Measurements from ENCODE around the gene JARID2. TPM values are rescaled to one million over a fixed set of nuclear protein-coding genes. Genes with fewer than 3 reads are reported as not detected.
A peak's percentile ranks its signal among the peaks of the same experiment; 100 is the strongest.

The JARID2 gene
- total and polyA plus RNA-seq, 9 of the 15 experiments (the other 6 are each of a cell fraction or from before 2014, with no cell fraction given) = 5.0 to 29.0 (median 15.6) TPM

DNA sequence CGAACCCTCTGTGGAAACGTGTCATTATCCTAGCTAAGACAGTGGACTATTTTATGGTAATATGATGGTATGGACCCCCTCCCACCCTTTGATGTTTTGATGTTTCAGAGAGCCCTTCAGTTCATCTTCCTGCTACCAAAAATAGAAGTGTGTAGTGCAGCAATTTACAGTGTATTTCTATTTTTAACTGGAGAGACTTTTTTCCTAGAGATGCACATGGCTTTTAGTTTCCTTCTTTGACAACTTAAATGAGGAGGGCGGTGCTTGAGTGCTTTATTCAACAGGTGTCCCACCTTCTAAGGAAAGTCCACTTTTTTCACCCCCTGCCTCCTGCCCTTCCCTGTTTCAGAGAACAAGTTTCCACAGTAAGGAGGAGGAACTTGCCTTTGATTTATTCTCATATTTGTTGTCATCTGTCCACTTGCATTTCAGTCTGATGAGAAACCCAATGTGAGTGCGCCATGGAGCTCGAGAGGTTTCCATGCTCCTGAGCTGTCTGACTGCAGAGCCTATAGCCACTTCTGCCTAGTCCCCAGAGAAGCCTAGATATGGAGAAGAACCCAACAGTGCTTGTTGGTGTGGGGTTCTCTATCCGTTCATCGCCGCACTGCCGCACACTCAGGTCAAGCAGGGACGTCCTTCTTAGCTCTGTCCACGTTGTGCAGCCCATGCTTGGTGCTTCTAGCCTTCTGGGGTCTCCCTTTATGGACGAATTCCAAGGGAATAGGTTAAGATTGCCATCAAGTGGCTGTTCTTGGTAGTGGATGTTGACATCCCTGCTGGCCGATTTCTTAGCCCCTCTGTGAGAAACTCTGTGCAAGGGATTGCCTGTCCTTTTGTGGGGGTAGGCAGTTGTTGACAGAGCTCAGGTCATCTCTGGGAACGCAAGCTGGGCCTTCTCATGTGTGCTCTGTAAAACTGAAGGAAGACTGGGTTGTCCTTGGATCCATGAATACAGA, 144.2 kb downstream of the JARID2 start (continued):
- TF ChIP-seq ZNF561 (CRISPR knock-in tag; conservative IDR thresholded peaks at IDR 0.05) (no peak), SNRNP70 (optimal IDR thresholded peaks at IDR 0.05; ENCODE audit: low read depth, low read length) (peak; percentile 41), HNRNPL (IDR thresholded peaks at IDR 0.05; ENCODE audit: low read depth, low read length) (no peak), MAZ (CRISPR knock-in tag; conservative IDR thresholded peaks at IDR 0.05 in 1 of 2, IDR thresholded peaks at IDR 0.05 in 1 of 2) (0 out of 4 replicates have a peak, but pooled peaks of 1 of the 2 experiments have one; percentile 21), ZBTB17 (CRISPR knock-in tag; IDR thresholded peaks at IDR 0.05) (0 out of 2 replicates have a peak, but pooled peaks have one; percentile 41), FOXA3 (CRISPR knock-in tag; conservative IDR thresholded peaks at IDR 0.05 in 1 of 2, IDR thresholded peaks at IDR 0.05 in 1 of 2) (peak in 1 of 2 experiments; percentile 73; a peak in 1 of 4 replicates), FOXP1 (CRISPR knock-in tag; IDR thresholded peaks at IDR 0.05) (no peak), SUPT5H (IDR thresholded peaks at IDR 0.05) (no peak), PHB2 (IDR thresholded peaks at IDR 0.05; ENCODE audit: low read depth) (no peak), RUNX1 (IDR thresholded peaks at IDR 0.05; ENCODE audit: low read depth) (no peak), CBX3 (IDR thresholded peaks at IDR 0.05; ENCODE audit: borderline replicate concordance in 1 of 2, low read length in 2 of 2) (0 out of 3 replicates have a peak, but pooled peaks of 1 of the 2 experiments have one; percentile 36), TOE1 (IDR thresholded peaks at IDR 0.05; ENCODE audit: borderline replicate concordance) (0 out of 2 replicates have a peak, but pooled peaks have one; percentile 14), TOE1 (CRISPR knock-in tag; IDR thresholded peaks at IDR 0.05; ENCODE audit: borderline replicate concordance, low read depth) (no peak), HMGN3 (IDR thresholded peaks at IDR 0.05; ENCODE audit: borderline replicate concordance, extremely low read depth, insufficient read length, low read depth, low read length) (no peak), CBX2 (IDR thresholded peaks at IDR 0.05; ENCODE audit: insufficient read depth, low read length, poor library complexity, severe bottlenecking) (no peak), FOXJ3 (CRISPR knock-in tag; IDR thresholded peaks at IDR 0.05) (no peak), NCOA1 (IDR thresholded peaks at IDR 0.05; ENCODE audit: low read depth) (no peak)
- TF ChIP-seq, protein P1, sequence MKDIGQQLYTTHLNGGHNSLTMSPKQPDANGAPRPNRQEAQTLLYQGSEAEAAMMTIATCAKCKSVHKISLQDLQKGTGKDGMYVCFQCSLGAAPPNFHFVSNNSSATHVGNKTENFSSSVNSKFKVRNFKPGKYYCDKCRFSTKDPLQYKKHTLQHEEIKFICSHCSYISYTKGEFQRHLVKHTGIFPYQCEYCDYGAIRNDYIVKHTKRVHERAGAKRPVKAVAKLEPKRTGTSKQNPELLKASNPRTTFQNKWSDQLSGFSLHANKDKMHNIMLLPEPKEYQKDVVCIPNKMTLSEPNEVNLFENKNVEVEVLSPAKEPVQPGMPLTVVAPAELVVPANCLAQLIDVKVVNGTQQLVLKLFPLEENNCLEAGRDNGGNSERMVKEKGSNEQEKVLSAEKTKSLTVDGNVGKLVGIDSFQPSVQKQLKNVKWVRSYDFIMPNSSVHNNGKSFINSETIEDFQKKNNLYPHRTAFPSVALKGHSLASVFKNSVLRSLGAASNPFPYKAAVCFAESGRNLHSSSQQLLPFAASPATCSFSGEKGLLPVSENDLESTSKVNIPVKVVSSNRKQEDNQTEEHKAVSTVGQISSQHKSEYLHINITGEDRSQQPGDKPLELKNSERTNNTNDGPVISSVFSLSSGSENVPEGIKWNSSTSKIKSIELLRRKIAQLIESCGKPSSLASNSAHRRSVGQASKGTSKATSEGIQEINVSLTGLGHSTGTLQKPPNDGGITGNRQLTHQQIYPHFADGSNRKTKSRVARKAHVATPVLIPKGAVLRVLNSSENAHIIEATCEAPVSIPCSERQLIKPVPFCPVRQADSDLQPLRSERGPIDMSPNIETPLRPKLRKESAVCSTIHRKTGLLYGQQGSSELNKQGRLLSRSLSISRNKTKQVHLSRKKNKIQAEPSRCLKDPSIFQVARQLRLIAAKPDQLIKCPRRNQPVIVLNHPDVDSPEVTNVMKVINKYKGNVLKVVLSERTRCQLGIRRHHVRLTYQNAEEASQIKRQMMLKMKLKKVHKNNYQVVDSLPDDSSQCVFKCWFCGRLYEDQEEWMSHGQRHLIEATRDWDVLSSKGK (CRISPR knock-in tag; IDR thresholded peaks at IDR 0.05) = no peak
- TF ChIP-seq, protein P2, sequence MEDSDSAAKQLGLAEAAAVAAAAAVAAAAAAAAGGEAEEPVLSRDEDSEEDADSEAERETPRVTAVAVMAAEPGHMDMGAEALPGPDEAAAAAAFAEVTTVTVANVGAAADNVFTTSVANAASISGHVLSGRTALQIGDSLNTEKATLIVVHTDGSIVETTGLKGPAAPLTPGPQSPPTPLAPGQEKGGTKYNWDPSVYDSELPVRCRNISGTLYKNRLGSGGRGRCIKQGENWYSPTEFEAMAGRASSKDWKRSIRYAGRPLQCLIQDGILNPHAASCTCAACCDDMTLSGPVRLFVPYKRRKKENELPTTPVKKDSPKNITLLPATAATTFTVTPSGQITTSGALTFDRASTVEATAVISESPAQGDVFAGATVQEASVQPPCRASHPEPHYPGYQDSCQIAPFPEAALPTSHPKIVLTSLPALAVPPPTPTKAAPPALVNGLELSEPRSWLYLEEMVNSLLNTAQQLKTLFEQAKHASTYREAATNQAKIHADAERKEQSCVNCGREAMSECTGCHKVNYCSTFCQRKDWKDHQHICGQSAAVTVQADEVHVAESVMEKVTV (CRISPR knock-in tag; IDR thresholded peaks at IDR 0.05) = peak; percentile 63
- TF ChIP-seq, protein P3, sequence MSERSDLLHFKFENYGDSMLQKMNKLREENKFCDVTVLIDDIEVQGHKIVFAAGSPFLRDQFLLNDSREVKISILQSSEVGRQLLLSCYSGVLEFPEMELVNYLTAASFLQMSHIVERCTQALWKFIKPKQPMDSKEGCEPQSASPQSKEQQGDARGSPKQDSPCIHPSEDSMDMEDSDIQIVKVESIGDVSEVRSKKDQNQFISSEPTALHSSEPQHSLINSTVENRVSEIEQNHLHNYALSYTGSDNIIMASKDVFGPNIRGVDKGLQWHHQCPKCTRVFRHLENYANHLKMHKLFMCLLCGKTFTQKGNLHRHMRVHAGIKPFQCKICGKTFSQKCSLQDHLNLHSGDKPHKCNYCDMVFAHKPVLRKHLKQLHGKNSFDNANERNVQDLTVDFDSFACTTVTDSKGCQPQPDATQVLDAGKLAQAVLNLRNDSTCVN (CRISPR knock-in tag; IDR thresholded peaks at IDR 0.05) = peak; percentile 44; the same call in 1 of the 2 replicates

Data from K562 (cell line).